Forelimb muscle (tissue), 1 donor: Measurements from ENCODE around the gene NOL7. TPM values are rescaled to one million over a fixed set of nuclear protein-coding genes. Genes with fewer than 3 reads are reported as not detected.

Experiments used
- DNase-seq: peaks from one replicate; pipeline ENCODE4 v3.0.0-alpha.2; 2013; ENCODE audit warnings: low read depth
- polyA plus RNA-seq: library from polyadenylated mRNA; unstranded; fragments of 120-200 nt; gene quantifications from one replicate; pipeline ENCODE4 v1.2.1, GENCODE V29; 2013; ENCODE audit not compliant: insufficient read length

NOL7 gene
- polyA plus RNA-seq, 1 donor, result 59.5 TPM

DNA sequence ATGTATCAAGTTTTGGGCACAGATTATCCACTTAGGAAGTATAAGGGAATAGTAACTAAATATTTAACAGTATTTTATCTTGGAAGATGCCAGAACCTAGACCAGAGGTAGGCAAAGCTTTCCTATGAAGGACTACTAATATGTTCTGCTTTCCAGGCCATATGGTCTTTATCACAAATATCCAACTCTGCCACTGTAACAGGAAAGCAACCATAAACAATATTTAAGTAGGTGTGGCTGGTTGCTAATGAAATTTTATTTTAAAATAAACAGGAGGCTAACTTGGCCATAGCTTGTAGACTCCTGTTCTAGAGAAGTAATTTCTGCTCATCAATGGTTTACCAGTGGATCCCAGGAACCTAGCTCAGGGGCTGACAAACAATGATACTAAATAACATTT is 39.4 kb downstream of the NOL7 start:
- no peak for DNase-seq

DNA sequence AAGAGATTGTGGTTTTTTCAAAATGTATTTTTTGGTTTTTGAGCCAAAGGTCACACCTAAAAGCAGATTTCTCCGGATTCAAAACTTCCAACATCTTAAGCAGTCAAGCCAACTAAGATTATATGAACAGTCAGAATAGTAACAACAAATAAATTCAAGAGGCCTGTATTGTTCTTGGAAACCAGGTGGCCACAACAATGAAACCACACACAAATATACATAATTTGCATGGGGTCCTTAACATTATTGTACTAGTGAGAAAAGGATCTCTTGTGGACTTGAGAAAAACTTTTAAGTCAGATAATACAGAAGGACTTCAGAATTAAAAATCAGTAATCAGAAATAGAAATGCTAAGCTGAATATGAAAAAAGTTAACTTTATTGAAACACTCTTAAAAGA is 40.6 kb downstream of the NOL7 start:
- DNase-seq, result no peak

DNA sequence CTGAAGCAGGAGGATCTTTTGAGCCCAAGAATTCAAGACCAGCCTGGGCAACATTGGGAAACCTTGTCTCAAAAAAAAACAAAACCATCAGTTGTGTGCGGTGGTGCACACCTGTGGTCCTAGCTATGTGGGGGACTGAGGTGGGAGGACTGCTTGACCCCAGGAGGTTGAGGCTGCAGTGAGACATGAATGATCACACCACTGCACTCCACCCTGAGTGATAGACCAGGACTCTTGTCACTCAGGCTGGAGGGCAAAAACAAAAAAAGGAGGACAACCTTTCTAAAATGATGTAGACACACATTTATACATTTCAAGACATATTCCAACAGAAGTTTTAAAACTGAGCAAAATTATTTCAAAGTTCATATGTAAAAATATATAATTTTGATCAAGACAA is 45.1 kb downstream of the NOL7 start:
- no peak for DNase-seq

DNA sequence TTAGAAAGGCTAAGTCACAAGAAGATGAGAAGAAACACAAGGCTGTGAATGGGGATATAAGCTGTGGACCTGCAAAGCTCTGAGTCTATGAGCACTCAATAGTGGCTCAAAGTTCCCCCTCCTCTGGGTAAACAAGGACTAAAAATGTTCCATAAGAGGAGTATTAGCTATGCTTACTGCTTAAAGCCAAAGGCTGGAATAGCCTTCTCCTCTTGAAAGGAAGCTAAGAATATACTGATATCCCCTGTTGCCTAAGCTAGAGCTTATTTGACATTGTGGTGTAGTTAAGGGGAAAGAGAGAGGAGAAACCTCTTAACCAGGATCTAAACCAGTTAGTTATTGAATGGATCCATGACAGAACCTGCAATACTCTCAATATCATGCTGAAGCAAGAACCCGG is 45.8 kb downstream of the NOL7 start:
- no peak for DNase-seq

DNA sequence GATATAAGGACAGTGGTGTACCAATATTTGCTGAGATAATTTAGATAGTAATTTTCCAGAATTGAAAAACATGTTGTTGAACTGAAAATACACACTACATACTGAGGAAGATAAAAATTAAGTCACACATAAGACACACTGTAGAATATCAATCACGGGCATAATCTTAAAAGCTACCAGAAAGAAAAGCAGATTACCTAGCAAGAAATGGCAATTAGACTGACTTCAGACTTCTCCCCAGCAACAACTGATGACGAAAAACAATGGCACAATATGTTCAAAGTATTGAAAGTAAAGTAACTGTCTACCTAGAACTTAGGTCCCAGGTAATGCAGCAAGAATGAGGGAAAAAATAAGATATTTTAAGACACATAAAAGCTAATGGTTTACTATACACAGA is 46.5 kb downstream of the NOL7 start:
- no peak for DNase-seq

DNA sequence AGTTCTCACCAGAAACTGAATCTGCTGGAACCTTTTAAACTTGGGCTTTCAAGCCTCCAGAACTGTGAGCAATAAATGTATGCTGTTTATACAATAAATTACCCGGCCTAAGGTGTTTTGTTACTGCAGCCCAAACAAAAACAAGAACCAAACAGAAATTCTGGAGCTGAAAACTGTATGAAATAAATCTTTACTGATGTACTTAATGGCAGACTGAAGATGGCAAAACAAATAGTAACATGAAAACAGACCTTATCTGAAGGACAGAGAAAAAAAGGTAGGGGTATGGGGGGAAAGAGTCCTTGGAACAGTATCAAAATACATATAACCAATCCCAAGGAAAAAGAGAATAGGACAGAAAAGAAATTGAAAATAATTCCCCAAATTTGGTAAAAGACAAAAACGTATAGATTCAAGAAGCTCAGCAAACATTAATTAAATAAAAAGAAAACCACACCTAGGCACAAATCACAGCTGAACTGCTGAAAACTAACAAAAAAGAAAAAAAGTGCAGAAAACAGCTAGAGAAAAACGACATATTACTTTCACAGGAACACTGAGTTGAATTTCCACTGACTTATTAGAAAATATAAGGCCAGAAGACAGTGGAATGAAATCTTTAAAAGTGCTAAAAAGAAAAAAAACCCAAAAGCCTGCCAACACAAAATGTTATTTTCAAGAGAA is 47.7 kb downstream of the NOL7 start:
- no peak for DNase-seq

DNA sequence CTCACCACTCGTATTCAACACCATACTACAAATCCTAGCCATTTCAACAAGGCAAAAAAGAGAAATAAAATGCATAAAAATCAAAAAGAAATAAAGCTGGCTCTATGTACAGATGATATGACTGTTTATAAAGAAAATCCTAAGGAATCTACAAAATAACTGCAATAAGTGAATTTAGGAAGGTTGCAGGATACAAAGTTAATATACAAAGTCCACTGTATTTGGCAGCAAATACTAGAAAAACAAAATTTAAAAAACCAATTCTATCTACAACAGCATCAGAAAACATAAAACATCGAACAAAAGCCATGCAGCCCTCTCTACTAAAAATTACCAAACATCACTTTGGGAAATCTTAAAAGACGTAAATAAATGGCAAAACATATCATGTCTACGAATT is 48.9 kb downstream of the NOL7 start:
- no peak for DNase-seq

DNA sequence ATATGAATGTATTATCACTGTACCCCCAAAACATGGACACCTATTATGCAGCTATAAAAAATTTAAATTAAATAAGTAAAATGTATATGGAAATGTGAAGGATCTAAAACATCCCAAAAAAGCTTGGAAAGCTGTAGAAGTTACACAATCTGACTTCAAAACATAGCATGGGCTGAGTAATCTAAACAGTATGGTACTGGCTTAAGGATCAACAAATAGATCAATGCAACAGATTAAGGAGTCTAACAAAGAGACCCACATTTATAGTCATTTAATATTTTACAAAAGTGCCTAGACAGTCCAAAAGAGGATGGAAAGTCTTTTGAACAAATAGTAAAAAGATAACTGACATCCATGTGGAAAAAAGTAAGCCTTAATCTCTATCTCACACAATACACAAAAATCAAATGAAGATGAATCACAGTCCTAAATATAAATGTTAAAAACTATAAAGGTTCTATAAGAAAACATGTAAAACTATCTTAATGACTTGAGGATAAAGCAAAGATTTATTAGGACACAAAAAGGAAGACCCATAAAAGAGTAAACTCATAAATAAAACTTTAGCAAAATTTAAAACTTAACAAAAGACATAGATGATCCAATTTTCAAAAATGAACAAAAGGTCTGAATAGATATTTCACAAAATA is 49.7 kb downstream of the NOL7 start:
- no peak for DNase-seq

DNA sequence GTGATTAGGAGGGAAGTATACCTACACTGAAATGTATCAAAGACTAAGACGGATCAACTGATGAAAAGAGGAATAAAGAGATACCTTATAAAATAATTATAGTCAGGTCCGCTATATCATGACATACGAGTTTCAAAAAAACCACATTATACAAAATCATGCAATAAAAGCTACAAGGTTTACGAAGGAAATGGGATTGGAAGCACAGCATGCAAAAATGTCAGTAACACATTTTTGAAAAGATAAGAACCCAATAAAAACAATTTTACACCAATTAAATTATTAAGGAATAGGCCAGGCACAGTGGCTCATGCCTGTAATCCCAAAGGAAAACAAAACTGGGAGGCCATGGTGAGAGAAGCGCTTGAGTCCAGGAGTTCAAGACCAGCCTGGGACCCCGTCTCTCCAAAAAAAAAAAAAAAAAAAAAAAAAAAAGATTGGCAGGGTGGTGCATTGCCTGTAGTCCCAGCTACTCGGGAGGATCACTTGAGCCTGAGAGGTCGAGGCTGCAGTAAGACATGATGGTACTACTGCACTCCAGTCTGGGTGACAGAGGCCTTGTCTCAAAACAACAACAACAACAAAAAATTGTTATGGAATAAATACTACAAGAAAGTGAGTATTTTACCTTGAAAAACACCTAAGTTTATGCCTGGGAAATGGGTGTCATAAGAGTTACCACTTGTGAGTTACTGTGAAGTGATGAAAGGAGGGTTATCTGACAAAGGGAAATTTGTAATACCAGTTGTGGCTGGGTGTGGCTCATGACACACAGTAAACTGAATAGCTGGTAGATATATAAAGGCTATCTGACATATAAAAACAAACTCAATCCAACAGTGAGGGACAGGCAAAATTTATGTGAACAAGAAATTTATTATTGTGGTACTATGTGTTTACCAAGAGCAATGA is 51.3 kb downstream of the NOL7 start:
- no peak for DNase-seq

DNA sequence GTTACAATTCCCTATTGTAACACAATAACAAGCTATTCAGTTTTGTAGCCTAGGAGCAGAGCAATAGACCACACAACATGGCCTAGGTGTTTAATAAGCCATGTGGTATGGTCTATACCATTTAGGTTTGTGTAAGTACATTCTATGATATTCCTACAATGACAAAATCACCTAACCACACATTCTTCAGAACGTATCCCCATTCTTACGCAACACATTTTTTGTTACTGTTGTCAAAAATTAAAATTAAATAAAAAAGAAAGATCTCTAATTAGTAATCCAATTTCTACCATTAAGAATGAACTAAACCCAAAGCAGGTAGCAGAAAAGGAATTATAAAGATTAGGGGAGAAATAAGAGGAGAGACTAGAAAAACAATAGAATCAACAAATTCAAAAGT is 52.5 kb downstream of the NOL7 start:
- DNase-seq, result no peak

DNA sequence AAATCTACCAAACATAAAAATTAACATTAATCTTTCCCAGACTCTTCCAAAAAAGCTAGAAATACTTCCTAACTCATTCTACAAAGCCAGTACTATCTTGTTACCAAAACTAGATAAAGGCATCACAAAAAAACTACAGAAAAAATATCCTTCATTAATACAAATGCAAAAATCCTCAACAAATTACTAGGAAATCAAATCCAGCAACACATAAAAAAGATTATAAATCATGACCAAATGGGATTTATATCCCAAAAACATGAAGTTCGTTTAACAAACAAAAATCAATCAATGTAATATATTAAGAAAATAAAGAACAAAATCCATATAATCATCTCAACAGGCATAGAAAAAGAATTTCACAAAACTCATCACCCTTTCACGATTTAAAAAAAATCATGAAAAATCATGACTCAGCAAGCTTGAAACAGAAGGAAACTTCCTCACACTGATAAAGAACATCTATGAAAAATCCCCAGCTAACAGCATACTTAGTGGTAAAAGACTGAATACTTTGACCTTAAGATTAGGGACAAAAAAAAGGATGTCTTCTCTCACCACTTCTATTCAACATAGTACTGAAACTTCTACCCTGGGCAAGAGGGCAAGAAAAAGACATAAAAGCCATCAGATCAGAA is 53.3 kb downstream of the NOL7 start:
- DNase-seq, result no peak

DNA sequence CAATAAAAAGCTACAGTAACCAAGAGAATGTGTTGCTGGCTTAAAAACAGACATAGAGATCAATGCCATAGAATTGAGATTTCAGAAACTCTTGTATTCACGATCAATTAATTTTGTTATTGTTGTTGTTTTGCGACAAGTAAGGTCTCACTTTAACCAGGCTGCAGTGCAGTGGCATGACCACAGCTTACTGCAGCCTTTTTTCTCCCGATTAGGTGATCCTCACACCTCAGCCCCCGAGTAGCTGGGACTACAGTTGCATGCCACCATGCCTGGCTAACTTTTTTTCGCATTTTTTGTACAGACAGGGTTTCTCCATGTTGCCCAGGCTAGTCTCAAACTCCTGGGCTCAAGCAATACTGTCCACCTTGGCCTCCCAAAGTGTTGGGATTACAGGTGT is 54.3 kb downstream of the NOL7 start:
- DNase-seq, result no peak

Other genes with a start within 250 kb of the NOL7 start
- gene GFOD1, start 127.7 kb upstream of the NOL7 start, polyA plus RNA-seq, result 3.0 TPM
- 9.4 TPM for gene SIRT5, start 40.7 kb upstream of the NOL7 start, polyA plus RNA-seq
- 27.1 TPM for gene RANBP9, start 96.5 kb downstream of the NOL7 start, polyA plus RNA-seq
- 27.3 TPM for gene MCUR1, start 199.2 kb downstream of the NOL7 start, polyA plus RNA-seq